AG08395 (cell line): Measurements from ENCODE around the gene VPREB1.
"Not testable (repeated sequence)": the region's sequence is repeated elsewhere in the genome, so short reads cannot be mapped to it uniquely, and the experiment has no call there.

Source experiments
- DNase-seq: peaks from one replicate; pipeline ENCODE4 v3.0.0; 2012; ENCODE audit warnings: mixed read lengths, low spot score

Gene VPREB1

DNA sequence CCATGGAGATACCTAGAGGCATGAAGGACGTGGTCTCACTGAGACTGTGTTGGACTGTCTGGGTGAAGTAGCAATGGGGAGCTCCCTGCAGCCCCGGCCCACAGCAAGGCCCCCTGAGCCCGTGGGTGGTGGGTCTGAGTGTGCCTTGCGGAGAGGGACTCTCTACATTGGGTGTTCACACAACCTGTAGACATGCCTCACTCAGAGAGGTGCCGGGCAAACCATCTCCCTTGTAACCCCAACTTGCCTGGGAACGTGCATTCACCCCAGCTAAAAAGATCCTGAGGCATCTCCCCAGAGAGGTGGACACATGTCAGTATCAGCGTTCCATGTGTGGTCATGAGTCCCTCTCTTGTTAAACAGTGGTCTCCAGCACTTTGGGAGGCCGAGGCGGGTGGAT lies 2.1 kb downstream of the VPREB1 start:
- DNase-seq = no peak

DNA sequence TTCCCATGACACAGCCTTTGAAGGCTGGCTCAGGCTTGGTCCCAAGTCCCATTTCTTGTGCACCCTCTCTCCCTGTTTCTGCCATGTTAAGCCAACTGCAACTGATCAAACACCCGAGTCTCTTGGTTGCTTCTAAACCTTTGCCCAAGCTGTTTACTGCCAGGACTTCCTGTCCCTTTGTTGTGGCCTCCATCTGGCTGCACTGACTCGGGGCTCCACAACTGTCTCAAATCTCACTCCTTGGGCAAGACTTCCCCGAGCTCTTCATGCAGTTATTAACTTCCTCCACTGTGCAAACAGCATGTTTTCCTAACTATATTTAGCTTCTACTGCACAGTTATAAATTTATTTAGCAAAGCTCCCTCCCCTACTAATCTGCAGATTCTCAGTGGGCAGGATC lies 4.3 kb downstream of the VPREB1 start:
- no peak for DNase-seq

DNA sequence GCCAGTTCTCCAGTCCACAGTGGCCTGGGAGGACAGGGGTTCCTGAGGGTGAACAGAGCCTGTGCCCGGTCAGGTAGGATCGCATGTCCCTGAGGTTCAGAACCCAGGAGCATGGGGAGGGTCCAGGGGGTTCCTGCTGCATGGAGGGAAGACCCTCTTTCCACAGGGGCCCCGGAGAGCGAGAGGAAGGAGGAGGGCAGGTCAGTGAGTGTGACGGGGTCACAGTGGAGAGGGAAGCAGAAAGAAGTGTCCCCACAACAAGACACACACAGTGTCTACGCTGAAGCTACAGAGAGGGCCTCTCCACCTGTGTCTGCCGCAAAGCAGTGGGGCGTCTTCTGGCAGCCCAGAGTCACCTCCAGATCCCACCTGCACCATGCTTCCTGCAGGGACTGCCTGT lies 6.1 kb downstream of the VPREB1 start:
- DNase-seq = not testable (repeated sequence)

- not testable (repeated sequence) for DNase-seq
These were observed 11.5 kb downstream of the VPREB1 start for GRCh38 chr22:22256133-22256532.

GRCh38 chr22:22258597-22259415 lies 14.2 kb downstream of the VPREB1 start:
- DNase-seq = not testable (repeated sequence)

DNA sequence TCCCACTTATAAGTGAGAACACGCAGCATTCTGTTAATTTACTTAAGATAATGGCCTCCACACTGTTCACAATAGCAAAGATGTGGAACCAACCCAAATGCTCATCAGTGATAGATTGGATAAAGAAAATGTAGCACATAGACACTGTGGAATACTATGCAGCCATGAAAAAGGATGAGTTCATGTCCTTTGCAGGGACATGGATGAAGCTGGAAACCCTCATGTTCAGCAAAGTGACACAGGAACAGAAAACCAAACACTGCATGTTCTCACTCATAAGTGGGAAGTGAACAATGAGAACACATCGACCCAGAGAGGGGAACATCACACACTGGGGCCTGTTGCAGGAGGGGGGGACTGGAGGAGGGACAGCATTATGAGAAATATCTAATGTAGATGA lies 15.6 kb downstream of the VPREB1 start:
- not testable (repeated sequence) for DNase-seq

- not testable (repeated sequence) for DNase-seq
These were observed 16.0 kb downstream of the VPREB1 start for GRCh38 chr22:22260586-22260985.

GRCh38 chr22:22262332-22263074 lies 17.9 kb downstream of the VPREB1 start:
- DNase-seq = peak; percentile 22

- DNase-seq = not testable (repeated sequence)
These were observed 19.2 kb downstream of the VPREB1 start for GRCh38 chr22:22263823-22264222.

GRCh38 chr22:22270036-22270676 lies 25.6 kb downstream of the VPREB1 start:
- DNase-seq = not testable (repeated sequence)

DNA sequence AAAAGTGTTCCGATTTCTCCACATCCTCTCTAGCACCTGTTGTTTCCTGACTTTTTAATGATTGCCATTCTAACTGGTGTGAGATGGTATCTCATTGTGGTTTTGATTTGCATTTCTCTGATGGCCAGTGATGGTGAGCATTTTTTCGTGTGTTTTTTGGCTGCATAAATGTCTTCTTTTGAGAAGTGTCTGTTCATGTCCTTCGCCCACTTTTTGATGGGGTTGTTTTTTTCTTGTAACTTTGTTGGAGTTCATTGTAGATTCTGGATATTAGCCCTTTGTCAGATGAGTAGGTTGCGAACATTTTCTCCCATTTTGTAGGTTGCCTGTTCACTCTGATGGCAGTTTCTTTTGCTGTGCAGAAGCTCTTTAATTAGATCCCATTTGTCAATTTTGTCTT lies 32.8 kb downstream of the VPREB1 start:
- not testable (repeated sequence) for DNase-seq

- DNase-seq = not testable (repeated sequence)
These were observed 40.6 kb downstream of the VPREB1 start for GRCh38 chr22:22284962-22285756.

DNA sequence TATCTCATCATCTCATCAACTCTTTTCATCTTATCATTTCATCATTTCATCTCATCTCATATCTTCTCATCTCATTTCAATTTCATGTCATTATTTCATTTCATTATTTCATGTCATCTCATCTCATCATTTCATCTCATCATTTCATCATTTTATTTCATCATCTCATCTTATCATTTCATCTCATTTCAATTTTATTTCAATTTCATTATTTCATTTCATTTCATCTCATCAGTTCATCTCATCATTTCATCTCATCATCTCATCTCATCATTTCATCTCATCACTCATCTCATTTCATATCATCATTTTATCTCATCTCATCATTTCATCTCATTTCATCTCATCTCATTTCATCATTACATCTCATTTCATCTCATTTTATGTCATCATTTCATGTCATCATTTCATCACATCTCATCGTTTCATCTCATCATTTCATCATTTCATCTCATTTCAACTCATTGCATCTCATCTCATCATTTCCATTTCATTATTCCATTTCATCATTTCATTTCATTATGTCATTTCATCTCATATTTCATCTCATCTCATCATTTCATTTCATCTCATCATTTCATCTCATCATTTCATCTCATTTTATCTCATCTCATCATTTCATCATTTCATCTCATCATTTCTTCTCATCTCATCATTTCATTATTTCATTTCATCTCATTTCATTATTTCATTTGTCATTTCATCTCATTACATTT lies 42.0 kb downstream of the VPREB1 start:
- DNase-seq = not testable (repeated sequence)

DNA sequence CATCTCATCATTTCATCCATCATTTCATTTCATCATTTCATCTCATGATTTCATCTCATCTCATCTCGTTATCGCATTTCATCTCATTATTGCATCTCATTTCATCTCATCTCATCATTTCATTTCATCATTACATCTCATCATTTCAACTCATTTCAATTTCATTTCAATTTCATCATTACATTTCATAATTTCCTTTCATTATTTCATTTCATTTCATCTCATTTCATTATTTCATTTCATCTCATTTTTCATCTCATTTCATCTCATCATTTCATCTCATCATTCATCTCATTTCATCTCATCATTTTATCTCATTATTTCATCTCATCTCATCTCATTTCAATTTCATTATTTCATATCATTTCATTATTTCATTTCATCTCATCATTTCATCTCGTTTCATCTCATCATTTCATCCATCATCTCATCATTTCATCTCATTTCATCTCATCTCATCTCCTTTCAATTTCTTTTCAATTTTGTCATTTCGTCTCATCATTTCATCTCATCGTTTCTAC lies 42.6 kb downstream of the VPREB1 start:
- DNase-seq = not testable (repeated sequence)

DNA sequence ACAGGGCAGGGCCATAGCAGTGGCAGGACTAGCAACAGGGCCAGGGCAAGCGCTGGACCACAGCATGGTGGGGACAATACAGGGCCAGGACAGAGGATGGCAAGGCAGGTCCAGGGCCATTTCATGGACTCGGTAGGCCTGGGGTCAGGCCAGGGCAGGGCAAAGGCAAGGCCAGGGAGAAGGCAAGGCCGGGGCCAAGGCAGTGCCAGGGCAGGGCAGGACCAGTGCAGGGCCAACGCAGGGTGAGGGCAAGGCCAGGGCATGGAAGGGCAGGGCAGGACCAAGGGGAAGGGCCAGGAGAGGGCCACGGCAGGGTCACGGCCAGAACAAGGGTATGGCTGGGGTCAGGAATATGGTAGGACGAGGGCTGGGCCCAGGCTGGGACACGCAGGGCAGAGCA lies 45.1 kb downstream of the VPREB1 start:
- not testable (repeated sequence) for DNase-seq

GRCh38 chr22:22291129-22291806 lies 46.7 kb downstream of the VPREB1 start:
- not testable (repeated sequence) for DNase-seq

- DNase-seq = not testable (repeated sequence)
These were observed 48.1 kb downstream of the VPREB1 start for GRCh38 chr22:22292656-22293055.

DNA sequence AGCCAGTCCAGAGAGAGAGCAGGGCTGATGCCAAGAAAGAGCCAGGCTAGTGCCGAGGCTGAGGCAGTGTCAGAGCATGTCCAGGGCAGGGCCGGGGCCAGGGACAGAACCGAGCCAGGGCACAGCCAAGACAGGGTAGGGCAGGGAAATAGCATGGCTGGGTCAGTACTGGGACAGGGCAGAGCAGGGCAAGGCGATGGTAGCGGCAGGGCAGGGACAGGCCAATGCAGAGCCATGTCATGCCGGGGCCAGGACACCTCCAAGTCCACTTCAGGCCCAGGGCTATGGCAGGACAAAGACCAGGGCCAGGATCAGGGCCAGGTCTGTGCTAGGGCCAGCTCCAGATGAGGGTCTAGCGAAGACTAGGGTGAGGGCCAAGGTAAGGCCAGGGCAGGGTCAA lies 48.9 kb downstream of the VPREB1 start:
- DNase-seq = not testable (repeated sequence)

DNA sequence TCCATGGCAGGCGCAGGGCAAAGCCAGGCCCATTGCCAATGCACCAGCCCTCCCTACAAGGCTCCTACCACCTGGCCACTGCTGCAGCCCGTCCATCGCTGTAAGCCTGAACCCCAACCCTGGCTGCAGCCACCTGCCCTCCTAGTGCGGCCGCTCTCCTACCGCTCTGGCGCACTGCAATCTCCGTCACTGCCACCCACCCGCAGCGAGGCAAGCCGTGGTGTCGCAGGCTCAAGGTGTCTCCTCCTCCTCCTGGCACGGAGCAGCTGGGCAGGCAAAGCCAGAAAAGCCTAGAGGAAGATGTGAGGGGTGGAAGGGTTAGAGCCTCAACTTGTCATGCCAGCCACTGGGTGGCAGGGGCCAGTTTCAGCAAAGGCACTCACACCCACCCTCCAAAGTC lies 50.1 kb downstream of the VPREB1 start:
- not testable (repeated sequence) for DNase-seq
